ENCODE results near the gene GPC6.

GRCh38 chr13:93550236-93550635 is 323.6 kb downstream of the GPC6 start:
- TF ChIP-seq EZH2phosphoT487 (IDR thresholded peaks at IDR 0.05; ENCODE audit: low read depth) (no peak), CTCF (IDR thresholded peaks at IDR 0.05; ENCODE audit: low read depth, low read length) (no peak)
